SU-DHL-6 (cell line): ENCODE data around the gene FOCAD.

ENCODE experiments used
- H2AFZ ChIP-seq: fragments of 200-600 bp; sonication (generic); 2 replicates; pipeline ENCODE4 v1.6.1; 2014; ENCODE audit warnings: low read depth, mild to moderate bottlenecking, moderate library complexity, mixed read lengths, antibody characterized with exemption, low read length; ENCODE audit not compliant: severe bottlenecking
- H3F3A ChIP-seq: fragments of 200-600 bp; shearing (Covaris generic); 2 replicates; pipeline ENCODE4 v1.6.0; 2016; ENCODE audit warnings: antibody characterized with exemption, mild to moderate bottlenecking; ENCODE audit not compliant: insufficient read depth
- H3K27ac ChIP-seq: fragments of 200-600 bp; sonication (generic); 2 replicates; pipeline ENCODE4 v1.5.1; 2016; ENCODE audit warnings: low read depth, mild to moderate bottlenecking, low read length, moderate library complexity, mixed read lengths
- H3K27me3 ChIP-seq: fragments of 200-600 bp; sonication (generic), shearing (Covaris generic); 2 replicates; pipeline ENCODE4 v1.6.0; 2014; ENCODE audit warnings: mild to moderate bottlenecking, low read length
- H3K36me3 ChIP-seq: fragments of 200-600 bp; sonication (generic); 2 replicates; pipeline ENCODE4 v1.6.1; 2014; ENCODE audit warnings: mild to moderate bottlenecking, low read length, mixed read lengths
- H3K4me2 ChIP-seq: fragments of 300-600, 200-600 bp; shearing (Covaris generic), sonication (generic); 2 replicates; pipeline ENCODE4 v1.6.0; 2014; ENCODE audit warnings: low read length, low read depth, mild to moderate bottlenecking; ENCODE audit not compliant: poor library complexity, severe bottlenecking
- H3K4me3 ChIP-seq: fragments of 200-600 bp; sonication (generic); 2 replicates; pipeline ENCODE4 v1.5.1; 2014; ENCODE audit warnings: antibody characterized with exemption, low read length, mild to moderate bottlenecking, mixed read lengths; ENCODE audit not compliant: insufficient read depth, poor library complexity, severe bottlenecking
- H3K79me2 ChIP-seq: fragments of 200-600 bp; sonication (generic); 2 replicates; pipeline ENCODE4 v1.6.1; 2014; ENCODE audit warnings: mild to moderate bottlenecking, low read length, moderate library complexity; ENCODE audit not compliant: insufficient read depth
- H3K9ac ChIP-seq: fragments of 200-600 bp; sonication (generic); 2 replicates; pipeline ENCODE4 v1.7.0; 2014; ENCODE audit warnings: mild to moderate bottlenecking, low read length
- H3K9me2 ChIP-seq: fragments of 200-600 bp; sonication (generic); replicated peaks from 2 replicates; pipeline ENCODE4 v1.6.1; 2014; ENCODE audit warnings: low read length; ENCODE audit not compliant: insufficient read depth
- H3K9me3 ChIP-seq: fragments of 200-600 bp; sonication (generic); 2 replicates; pipeline ENCODE4 v1.6.1; 2014; ENCODE audit warnings: low read length, mixed read lengths; ENCODE audit not compliant: insufficient read depth
- H4K20me1 ChIP-seq: fragments of 200-600 bp; sonication (generic); 2 replicates; pipeline ENCODE4 v1.6.1; 2014; ENCODE audit warnings: low read depth, mild to moderate bottlenecking, antibody characterized with exemption, low read length, moderate library complexity, mixed read lengths
- EZH2phosphoT487 ChIP-seq: fragments of 200-600 bp; sonication (generic), shearing (Covaris generic); conservative IDR thresholded peaks from 2 replicates; pipeline ENCODE4 v1.6.1; 2018; ENCODE audit warnings: mild to moderate bottlenecking, antibody characterized with exemption, low read length, moderate library complexity, mixed read lengths
- TF ChIP-seq, protein P1 (sequence below): fragments of 200-600 bp; sonication (generic); IDR thresholded peaks from one replicate; pipeline ENCODE4 v1.5.1; 2017; ENCODE audit warnings: antibody characterized with exemption, mild to moderate bottlenecking, low read length, moderate library complexity; ENCODE audit not compliant: insufficient read depth, poor library complexity, severe bottlenecking

FOCAD gene

DNA sequence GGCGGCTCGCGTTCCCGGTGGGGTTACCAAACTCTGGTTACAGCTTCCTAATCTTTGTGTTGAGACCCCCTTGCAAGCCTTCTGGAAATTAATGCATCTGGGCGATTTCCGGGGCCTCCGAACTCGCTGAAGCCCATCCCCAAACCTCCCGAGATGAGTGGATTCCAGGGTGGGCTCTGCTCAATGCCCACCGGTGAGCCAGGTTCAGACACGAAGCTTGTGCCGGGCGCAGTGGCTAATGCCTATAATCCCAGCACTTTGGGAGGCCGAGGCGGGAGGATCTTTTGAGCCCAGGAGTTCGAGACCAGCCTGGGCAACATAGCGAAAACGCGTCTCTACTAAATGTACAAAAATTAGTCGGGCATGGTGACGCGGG is 347.7 kb downstream of the FOCAD start:
- no peak overlapping the region for H3K4me3 ChIP-seq
- no peaks in the 10 kb centered on the region for H3F3A ChIP-seq
- TF ChIP-seq EZH2phosphoT487: no peak
- TF ChIP-seq, protein P1, sequence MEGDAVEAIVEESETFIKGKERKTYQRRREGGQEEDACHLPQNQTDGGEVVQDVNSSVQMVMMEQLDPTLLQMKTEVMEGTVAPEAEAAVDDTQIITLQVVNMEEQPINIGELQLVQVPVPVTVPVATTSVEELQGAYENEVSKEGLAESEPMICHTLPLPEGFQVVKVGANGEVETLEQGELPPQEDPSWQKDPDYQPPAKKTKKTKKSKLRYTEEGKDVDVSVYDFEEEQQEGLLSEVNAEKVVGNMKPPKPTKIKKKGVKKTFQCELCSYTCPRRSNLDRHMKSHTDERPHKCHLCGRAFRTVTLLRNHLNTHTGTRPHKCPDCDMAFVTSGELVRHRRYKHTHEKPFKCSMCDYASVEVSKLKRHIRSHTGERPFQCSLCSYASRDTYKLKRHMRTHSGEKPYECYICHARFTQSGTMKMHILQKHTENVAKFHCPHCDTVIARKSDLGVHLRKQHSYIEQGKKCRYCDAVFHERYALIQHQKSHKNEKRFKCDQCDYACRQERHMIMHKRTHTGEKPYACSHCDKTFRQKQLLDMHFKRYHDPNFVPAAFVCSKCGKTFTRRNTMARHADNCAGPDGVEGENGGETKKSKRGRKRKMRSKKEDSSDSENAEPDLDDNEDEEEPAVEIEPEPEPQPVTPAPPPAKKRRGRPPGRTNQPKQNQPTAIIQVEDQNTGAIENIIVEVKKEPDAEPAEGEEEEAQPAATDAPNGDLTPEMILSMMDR: no peak
- no peak overlapping the region for H3K4me2 ChIP-seq
- H3K27ac ChIP-seq: no peak overlapping the region
- H4K20me1 ChIP-seq: no peaks in the 10 kb centered on the region
- H3K27me3 ChIP-seq: no peaks in the 10 kb centered on the region
- H3K9me3 ChIP-seq: no peaks in the 10 kb centered on the region
- H2AFZ ChIP-seq: no peak overlapping the region
- no peaks in the 10 kb centered on the region for H3K36me3 ChIP-seq
- no peak overlapping the region for H3K9ac ChIP-seq
- no peaks in the 10 kb centered on the region for H3K9me2 ChIP-seq
- no peaks in the 10 kb centered on the region for H3K79me2 ChIP-seq

DNA sequence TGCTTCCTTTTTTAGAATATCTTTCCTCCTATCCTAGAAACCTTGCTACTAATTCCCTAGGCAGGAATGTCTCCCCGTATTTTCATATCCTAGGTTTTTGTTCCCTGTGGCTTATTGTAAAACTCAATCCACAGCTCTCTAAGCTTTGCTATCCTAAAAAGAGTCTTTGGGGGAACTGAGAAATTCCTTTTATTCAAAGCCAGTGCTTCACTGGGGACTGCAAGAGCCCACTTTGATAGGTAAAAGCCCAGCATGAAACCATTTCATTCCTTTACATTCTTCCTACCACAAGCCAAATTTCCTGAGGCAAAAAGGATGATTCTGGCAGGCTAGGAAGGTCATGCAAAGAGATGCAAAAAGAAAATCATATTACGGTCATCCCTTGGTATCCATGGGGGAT is 353.2 kb downstream of the FOCAD start:
- H3K79me2 ChIP-seq: no peaks in the 10 kb centered on the region
- no peaks in the 10 kb centered on the region for H3K36me3 ChIP-seq
- no peak overlapping the region for H3K4me3 ChIP-seq
- H3F3A ChIP-seq: no peaks in the 10 kb centered on the region
- H2AFZ ChIP-seq: no peak overlapping the region
- no peak overlapping the region for H3K27ac ChIP-seq
- no peaks in the 10 kb centered on the region for H3K27me3 ChIP-seq
- no peaks in the 10 kb centered on the region for H4K20me1 ChIP-seq
- no peaks in the 10 kb centered on the region for H3K9me2 ChIP-seq
- H3K9ac ChIP-seq: no peak overlapping the region
- TF ChIP-seq, protein P1: no peak
- no peak for TF ChIP-seq EZH2phosphoT487
- H3K9me3 ChIP-seq: no peaks in the 10 kb centered on the region
- no peak overlapping the region for H3K4me2 ChIP-seq

DNA sequence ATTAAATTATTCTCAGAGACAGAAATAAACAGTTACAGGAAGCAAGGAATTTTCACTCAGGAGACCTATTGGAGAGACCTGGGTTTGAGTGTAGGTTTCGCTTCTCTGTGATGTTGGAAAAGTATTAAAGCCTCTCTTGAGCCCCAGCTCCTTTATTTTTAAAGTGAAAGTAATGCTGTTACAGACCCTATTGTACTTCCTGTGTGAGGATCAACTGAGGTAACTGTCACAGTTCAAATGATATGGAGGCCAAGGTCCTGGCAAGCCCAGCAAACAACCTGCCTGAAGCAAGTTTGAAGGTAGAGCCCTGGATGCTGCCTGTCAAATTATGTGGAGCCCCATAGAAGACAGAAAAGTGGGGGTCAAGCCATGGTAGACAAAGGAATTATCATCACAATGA is 355.2 kb downstream of the FOCAD start:
- H3K9ac ChIP-seq: no peak overlapping the region
- H3K27ac ChIP-seq: no peak overlapping the region
- no peaks in the 10 kb centered on the region for H3K9me2 ChIP-seq
- no peaks in the 10 kb centered on the region for H4K20me1 ChIP-seq
- H3K36me3 ChIP-seq: no peaks in the 10 kb centered on the region
- H3K4me2 ChIP-seq: no peak overlapping the region
- H3K9me3 ChIP-seq: no peaks in the 10 kb centered on the region
- no peaks in the 10 kb centered on the region for H3K79me2 ChIP-seq
- H3K4me3 ChIP-seq: no peak overlapping the region
- H3F3A ChIP-seq: no peaks in the 10 kb centered on the region
- no peaks in the 10 kb centered on the region for H3K27me3 ChIP-seq
- TF ChIP-seq, protein P1: no peak
- no peak for TF ChIP-seq EZH2phosphoT487
- no peak overlapping the region for H2AFZ ChIP-seq

DNA sequence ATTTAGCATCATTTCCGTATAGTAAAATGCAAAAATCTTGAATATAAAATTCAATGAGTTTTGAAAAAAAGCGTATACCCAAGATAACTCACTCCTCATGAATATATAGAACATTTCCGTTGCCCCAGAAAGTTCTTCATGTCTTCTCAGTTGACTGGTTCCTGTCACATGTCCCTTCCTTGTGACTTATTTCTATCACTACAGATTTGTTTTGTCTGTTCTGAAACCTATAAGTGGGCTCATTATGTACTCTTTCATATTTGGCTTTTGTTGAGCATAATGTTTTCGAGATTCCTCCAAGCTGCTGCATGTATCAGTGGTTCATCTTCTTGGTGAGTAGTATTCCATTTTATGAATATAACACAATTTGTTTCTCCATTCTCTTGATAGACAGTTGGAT is 358.4 kb downstream of the FOCAD start:
- H3K27me3 ChIP-seq: no peaks in the 10 kb centered on the region
- no peak overlapping the region for H2AFZ ChIP-seq
- no peaks in the 10 kb centered on the region for H3K9me2 ChIP-seq
- H3K4me2 ChIP-seq: no peak overlapping the region
- no peaks in the 10 kb centered on the region for H4K20me1 ChIP-seq
- no peaks in the 10 kb centered on the region for H3F3A ChIP-seq
- no peak overlapping the region for H3K27ac ChIP-seq
- H3K79me2 ChIP-seq: no peaks in the 10 kb centered on the region
- H3K9me3 ChIP-seq: no peaks in the 10 kb centered on the region
- H3K36me3 ChIP-seq: no peaks in the 10 kb centered on the region
- H3K4me3 ChIP-seq: no peak overlapping the region
- TF ChIP-seq, protein P1: no peak
- no peak for TF ChIP-seq EZH2phosphoT487
- H3K9ac ChIP-seq: no peak overlapping the region
